ENCODE data around the gene COL5A2.

Gene COL5A2

GRCh38 chr2:189204322-189204941, 24.9 kb upstream of the COL5A2 start:
- Histone ChIP-seq H3K9me3 (ENCODE audit: insufficient read depth, low read length) (no peaks in the 10 kb centered on the region), H3K4me3 (ENCODE audit: low read length) (peak overlapping the region; percentile 82), H3K27me3 (ENCODE audit: low read depth, low read length) (no peaks in the 10 kb centered on the region), H3K79me2 (ENCODE audit: low read length) (no peaks in the 10 kb centered on the region), H3K27ac (ENCODE audit: low read length) (peak overlapping the region; percentile 30; the same call in 1 of the 2 replicates), H4K20me1 (ENCODE audit: insufficient read depth, low read length) (no peaks in the 10 kb centered on the region), H3K4me1 (ENCODE audit: low read length) (peaks cover 21% of the 10 kb centered on the region), H3K36me3 (replicated peaks; ENCODE audit: low read depth, low read length) (no peaks in the 10 kb centered on the region), H3K4me2 (ENCODE audit: low read length) (peak overlapping the region; percentile 94), H3K9ac (ENCODE audit: low read length) (peak overlapping the region; percentile 71), H2AFZ (ENCODE audit: low read depth, low read length) (peak overlapping the region; percentile 99)
- no peak for TF ChIP-seq EZH2phosphoT487 (IDR thresholded peaks at IDR 0.05; ENCODE audit: low read depth)
- TF ChIP-seq, protein P1, sequence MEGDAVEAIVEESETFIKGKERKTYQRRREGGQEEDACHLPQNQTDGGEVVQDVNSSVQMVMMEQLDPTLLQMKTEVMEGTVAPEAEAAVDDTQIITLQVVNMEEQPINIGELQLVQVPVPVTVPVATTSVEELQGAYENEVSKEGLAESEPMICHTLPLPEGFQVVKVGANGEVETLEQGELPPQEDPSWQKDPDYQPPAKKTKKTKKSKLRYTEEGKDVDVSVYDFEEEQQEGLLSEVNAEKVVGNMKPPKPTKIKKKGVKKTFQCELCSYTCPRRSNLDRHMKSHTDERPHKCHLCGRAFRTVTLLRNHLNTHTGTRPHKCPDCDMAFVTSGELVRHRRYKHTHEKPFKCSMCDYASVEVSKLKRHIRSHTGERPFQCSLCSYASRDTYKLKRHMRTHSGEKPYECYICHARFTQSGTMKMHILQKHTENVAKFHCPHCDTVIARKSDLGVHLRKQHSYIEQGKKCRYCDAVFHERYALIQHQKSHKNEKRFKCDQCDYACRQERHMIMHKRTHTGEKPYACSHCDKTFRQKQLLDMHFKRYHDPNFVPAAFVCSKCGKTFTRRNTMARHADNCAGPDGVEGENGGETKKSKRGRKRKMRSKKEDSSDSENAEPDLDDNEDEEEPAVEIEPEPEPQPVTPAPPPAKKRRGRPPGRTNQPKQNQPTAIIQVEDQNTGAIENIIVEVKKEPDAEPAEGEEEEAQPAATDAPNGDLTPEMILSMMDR (IDR thresholded peaks at IDR 0.05; ENCODE audit: low read depth, low read length): no peak

DNA sequence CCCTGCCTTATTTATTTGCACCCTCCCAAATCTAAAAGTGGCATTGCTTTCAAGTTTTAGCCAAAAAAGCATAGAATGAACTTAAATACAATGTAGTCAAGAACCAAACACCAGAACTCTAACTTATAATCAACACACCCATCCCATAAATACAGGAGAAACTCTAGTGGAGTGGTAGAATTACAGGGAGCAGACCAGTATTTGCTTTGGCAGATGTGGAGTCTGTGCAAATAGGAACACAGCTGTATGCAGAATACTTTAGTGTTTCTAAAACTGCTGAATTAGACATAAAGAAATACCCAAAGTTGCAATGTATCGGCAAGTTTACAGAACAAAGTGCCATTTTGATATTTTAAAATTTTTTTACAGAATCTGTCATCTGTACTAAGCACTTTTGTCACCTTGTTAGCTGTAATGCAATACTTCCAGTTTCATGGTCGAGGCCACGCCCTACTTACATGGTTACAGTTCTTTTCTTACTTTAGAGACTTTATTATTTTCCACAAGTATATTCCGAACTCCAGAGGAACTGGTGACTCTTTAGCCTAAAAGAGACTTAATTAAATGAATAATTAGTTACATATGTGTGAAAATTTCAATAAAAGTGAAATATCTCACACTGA, 23.7 kb upstream of the COL5A2 start:
- Histone ChIP-seq H3K36me3 (replicated peaks; ENCODE audit: low read depth, low read length) (no peaks in the 10 kb centered on the region), H3K27me3 (ENCODE audit: low read depth, low read length) (no peaks in the 10 kb centered on the region), H4K20me1 (ENCODE audit: insufficient read depth, low read length) (no peaks in the 10 kb centered on the region), H3K27ac (ENCODE audit: low read length) (no peak overlapping the region), H2AFZ (ENCODE audit: low read depth, low read length) (peak overlapping the region; percentile 100), H3K79me2 (ENCODE audit: low read length) (no peaks in the 10 kb centered on the region), H3K4me3 (ENCODE audit: low read length) (peak overlapping the region; percentile 82), H3K4me1 (ENCODE audit: low read length) (peaks cover 21% of the 10 kb centered on the region), H3K9ac (ENCODE audit: low read length) (peak overlapping the region; percentile 71), H3K4me2 (ENCODE audit: low read length) (peak overlapping the region; percentile 65), H3K9me3 (ENCODE audit: insufficient read depth, low read length) (no peaks in the 10 kb centered on the region)
- TF ChIP-seq EZH2phosphoT487 (IDR thresholded peaks at IDR 0.05; ENCODE audit: low read depth): no peak
- TF ChIP-seq, protein P1 (IDR thresholded peaks at IDR 0.05; ENCODE audit: low read depth, low read length): no peak

GRCh38 chr2:189199797-189200196, 20.2 kb upstream of the COL5A2 start:
- Histone ChIP-seq H3K27ac (ENCODE audit: low read length) (no peak overlapping the region), H3K36me3 (replicated peaks; ENCODE audit: low read depth, low read length) (no peaks in the 10 kb centered on the region), H3K4me2 (ENCODE audit: low read length) (no peak overlapping the region), H4K20me1 (ENCODE audit: insufficient read depth, low read length) (no peaks in the 10 kb centered on the region), H2AFZ (ENCODE audit: low read depth, low read length) (no peak overlapping the region), H3K4me3 (ENCODE audit: low read length) (no peak overlapping the region), H3K79me2 (ENCODE audit: low read length) (no peaks in the 10 kb centered on the region), H3K27me3 (ENCODE audit: low read depth, low read length) (no peaks in the 10 kb centered on the region), H3K4me1 (ENCODE audit: low read length) (peaks cover 8% of the 10 kb centered on the region), H3K9me3 (ENCODE audit: insufficient read depth, low read length) (no peaks in the 10 kb centered on the region), H3K9ac (ENCODE audit: low read length) (no peak overlapping the region)
- TF ChIP-seq, protein P1 (IDR thresholded peaks at IDR 0.05; ENCODE audit: low read depth, low read length): no peak
- TF ChIP-seq EZH2phosphoT487 (IDR thresholded peaks at IDR 0.05; ENCODE audit: low read depth): no peak

DNA sequence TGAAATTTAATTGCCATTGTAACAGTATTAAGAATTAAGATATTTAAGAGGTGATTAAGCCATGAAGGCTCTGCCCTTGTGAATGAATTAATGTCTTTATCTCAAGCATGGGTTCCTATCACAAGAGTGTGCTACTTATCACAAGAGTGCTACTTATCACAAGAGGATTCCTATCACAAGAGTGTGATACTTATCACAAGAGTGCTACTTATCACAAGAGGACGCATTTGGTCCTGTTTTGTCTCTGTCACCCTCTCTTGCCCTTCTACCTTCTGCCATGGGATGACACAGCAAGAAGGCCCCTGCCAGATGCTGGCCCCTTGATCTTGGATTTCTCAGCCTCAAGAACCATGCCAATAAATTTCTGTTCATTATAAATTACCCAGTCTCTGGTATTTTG, 13.2 kb upstream of the COL5A2 start:
- no peaks in the 10 kb centered on the region for H3K79me2 ChIP-seq (ENCODE audit: low read length)
- no peaks in the 10 kb centered on the region for H3K27me3 ChIP-seq (ENCODE audit: low read depth, low read length)
- H3K9me3 ChIP-seq (ENCODE audit: insufficient read depth, low read length): no peaks in the 10 kb centered on the region
- H3K36me3 ChIP-seq (replicated peaks; ENCODE audit: low read depth, low read length): no peaks in the 10 kb centered on the region
- no peaks in the 10 kb centered on the region for H3K4me1 ChIP-seq (ENCODE audit: low read length)
- no peak overlapping the region for H3K4me2 ChIP-seq (ENCODE audit: low read length)
- no peak overlapping the region for H2AFZ ChIP-seq (ENCODE audit: low read depth, low read length)
- no peak overlapping the region for H3K9ac ChIP-seq (ENCODE audit: low read length)
- TF ChIP-seq, protein P1 (IDR thresholded peaks at IDR 0.05; ENCODE audit: low read depth, low read length): no peak
- TF ChIP-seq EZH2phosphoT487 (IDR thresholded peaks at IDR 0.05; ENCODE audit: low read depth): no peak
- H4K20me1 ChIP-seq (ENCODE audit: insufficient read depth, low read length): no peaks in the 10 kb centered on the region
- H3K4me3 ChIP-seq (ENCODE audit: low read length): no peak overlapping the region
- no peak overlapping the region for H3K27ac ChIP-seq (ENCODE audit: low read length)
